ENCODE measurements around the gene GMPR2.
A peak's percentile ranks its signal among the peaks of the same experiment; 100 is the strongest.
"Not testable (repeated sequence)": the region's sequence is repeated elsewhere in the genome, so short reads cannot be mapped to it uniquely, and the experiment has no call there.

Gene GMPR2

DNA sequence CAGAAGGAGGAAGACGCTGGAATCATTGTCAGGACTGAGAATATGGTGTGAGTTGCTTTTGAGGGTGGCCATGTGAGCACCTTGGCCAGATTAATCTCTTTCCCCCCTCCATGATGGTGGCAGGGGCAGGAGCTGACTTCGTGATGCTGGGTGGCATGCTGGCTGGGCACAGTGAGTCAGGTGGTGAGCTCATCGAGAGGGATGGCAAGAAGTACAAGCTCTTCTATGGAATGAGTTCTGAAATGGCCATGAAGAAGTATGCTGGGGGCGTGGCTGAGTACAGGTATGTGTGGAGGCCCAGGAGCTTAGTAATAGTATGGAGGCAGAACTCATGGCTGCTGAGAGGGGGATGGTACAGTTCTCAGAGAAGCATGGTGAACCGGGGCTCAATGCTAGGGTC, 5.4 kb downstream of the GMPR2 start:
- no peak overlapping the region for H3K27ac Mint-ChIP-seq
- H3K27me3 Mint-ChIP-seq (ENCODE audit: low read depth, poor library complexity): peaks cover 4% of the 10 kb centered on the region
- H3K4me3 Mint-ChIP-seq: no peak overlapping the region
- TF ChIP-seq, protein P1, sequence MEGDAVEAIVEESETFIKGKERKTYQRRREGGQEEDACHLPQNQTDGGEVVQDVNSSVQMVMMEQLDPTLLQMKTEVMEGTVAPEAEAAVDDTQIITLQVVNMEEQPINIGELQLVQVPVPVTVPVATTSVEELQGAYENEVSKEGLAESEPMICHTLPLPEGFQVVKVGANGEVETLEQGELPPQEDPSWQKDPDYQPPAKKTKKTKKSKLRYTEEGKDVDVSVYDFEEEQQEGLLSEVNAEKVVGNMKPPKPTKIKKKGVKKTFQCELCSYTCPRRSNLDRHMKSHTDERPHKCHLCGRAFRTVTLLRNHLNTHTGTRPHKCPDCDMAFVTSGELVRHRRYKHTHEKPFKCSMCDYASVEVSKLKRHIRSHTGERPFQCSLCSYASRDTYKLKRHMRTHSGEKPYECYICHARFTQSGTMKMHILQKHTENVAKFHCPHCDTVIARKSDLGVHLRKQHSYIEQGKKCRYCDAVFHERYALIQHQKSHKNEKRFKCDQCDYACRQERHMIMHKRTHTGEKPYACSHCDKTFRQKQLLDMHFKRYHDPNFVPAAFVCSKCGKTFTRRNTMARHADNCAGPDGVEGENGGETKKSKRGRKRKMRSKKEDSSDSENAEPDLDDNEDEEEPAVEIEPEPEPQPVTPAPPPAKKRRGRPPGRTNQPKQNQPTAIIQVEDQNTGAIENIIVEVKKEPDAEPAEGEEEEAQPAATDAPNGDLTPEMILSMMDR (IDR thresholded peaks at IDR 0.05): no peak
- H3K36me3 Mint-ChIP-seq (ENCODE audit: low read depth): peaks cover 38% of the 10 kb centered on the region
- peaks cover 46% of the 10 kb centered on the region for H3K4me1 Mint-ChIP-seq
- H3K9me3 Mint-ChIP-seq: no peaks in the 10 kb centered on the region
- no peak for DNase-seq

DNA sequence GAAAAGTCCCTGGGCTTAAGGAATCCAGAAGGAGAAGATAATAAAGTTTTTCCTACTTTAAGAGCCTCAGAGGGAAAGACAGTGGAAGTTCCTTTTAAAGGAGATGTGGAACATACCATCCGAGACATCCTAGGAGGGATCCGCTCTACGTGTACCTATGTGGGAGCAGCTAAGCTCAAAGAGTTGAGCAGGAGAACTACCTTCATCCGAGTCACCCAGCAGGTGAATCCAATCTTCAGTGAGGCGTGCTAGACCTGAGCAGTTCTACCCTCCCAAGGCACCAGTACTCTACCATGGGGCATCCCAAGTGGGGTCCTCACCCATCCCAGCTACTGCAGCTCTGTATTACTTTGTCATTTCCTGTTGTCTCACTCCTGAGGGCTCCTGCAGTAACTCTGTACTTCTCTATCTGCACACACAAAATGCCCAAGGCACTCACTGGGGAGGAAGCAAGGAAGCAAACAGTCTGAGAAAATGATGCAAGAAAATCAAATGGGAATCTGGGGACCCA, 5.9 kb downstream of the GMPR2 start:
- H3K9me3 Mint-ChIP-seq: no peaks in the 10 kb centered on the region
- H3K36me3 Mint-ChIP-seq (ENCODE audit: low read depth): peaks cover 38% of the 10 kb centered on the region
- H3K4me3 Mint-ChIP-seq: no peak overlapping the region
- H3K27ac Mint-ChIP-seq: peak overlapping the region; percentile 40
- no peak for DNase-seq
- H3K4me1 Mint-ChIP-seq: peaks cover 45% of the 10 kb centered on the region
- H3K27me3 Mint-ChIP-seq (ENCODE audit: low read depth, poor library complexity): peaks cover 4% of the 10 kb centered on the region
- TF ChIP-seq, protein P1 (IDR thresholded peaks at IDR 0.05): no peak

DNA sequence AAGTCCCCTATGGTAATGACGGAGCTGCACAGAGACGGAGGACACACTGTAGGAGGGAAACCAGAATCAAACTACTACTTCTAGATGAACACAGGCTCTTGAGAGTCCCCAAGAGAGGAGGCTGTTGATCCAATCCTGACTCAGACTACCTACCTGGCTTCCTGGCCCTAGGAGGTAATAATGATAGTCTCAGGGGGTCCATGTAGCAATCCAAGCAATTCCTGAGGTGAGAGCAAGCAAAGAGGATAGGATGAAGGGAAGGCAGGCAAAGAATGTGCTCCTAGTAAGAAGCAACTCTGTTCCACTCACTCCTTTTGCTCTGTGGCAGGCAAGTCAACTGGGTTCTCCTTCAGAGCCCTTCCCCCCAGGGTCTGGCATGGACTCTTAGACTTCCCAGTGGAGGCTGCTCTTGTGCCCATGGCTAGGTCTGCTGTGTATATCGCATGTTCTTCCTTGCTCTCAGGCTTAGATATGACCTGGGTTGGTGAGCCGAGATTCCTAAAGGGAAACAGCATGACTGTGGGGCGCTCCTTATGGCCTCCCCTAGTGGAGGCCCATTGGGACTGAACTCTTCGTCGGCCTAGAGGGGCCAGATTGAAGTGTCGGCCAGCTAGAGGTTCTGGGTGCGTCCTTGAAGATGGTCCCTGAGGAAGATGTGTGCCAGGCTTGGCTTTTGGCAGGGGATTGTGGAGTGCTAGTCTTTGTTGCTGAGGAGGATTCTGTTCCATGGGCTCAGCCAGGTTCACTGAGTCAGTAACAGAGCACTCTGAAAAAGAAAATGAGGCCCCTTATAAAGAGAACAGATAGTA, 7.6 kb downstream of the GMPR2 start:
- Mint-ChIP-seq H3K27me3 (ENCODE audit: low read depth, poor library complexity) (peaks cover 4% of the 10 kb centered on the region), H3K4me1 (peaks cover 41% of the 10 kb centered on the region), H3K36me3 (ENCODE audit: low read depth) (peaks cover 38% of the 10 kb centered on the region), H3K9me3 (no peaks in the 10 kb centered on the region), H3K4me3 (peak overlapping the region; percentile 97), H3K27ac (no peak overlapping the region)
- TF ChIP-seq, protein P1 (IDR thresholded peaks at IDR 0.05): no peak
- no peak for DNase-seq

DNA sequence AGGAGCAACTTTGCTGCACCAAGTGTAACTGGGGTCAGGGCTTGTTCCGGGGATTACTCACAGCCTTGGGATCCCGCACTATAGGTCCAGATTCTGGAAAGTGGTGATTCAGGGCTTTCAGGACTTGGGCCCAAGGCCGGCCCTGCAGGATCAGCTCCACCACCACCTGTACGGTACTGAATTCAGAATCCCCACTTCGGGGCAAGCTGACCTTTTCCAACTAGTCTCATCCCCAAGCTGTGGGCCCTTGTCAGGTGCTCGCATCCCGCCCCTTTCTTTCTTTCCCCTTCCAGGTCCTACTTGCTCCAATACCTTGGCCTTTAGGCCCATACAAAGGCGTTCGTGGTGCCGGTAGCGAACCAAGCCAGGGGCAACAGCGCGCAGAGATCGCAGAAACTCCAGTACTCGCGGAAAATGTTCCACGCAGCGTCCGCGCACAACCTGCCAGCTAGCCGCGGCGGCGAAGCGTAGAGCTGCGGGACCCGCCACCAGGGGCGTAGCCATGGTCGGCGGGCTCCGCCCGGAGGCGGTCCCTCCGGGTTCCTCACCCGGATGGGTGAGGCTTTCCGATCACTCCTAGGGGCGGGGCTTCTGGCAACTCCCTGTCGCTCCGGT, 9.2 kb downstream of the GMPR2 start:
- TF ChIP-seq, protein P1 (IDR thresholded peaks at IDR 0.05): peak; percentile 52
- peaks cover 41% of the 10 kb centered on the region for H3K4me1 Mint-ChIP-seq
- peak overlapping the region; percentile 100 for H3K27ac Mint-ChIP-seq
- peaks cover 27% of the 10 kb centered on the region for H3K36me3 Mint-ChIP-seq (ENCODE audit: low read depth)
- peak overlapping the region; percentile 97 for H3K4me3 Mint-ChIP-seq
- peaks cover 13% of the 10 kb centered on the region for H3K27me3 Mint-ChIP-seq (ENCODE audit: low read depth, poor library complexity)
- no peaks in the 10 kb centered on the region for H3K9me3 Mint-ChIP-seq
- peak; percentile 95 for DNase-seq

DNA sequence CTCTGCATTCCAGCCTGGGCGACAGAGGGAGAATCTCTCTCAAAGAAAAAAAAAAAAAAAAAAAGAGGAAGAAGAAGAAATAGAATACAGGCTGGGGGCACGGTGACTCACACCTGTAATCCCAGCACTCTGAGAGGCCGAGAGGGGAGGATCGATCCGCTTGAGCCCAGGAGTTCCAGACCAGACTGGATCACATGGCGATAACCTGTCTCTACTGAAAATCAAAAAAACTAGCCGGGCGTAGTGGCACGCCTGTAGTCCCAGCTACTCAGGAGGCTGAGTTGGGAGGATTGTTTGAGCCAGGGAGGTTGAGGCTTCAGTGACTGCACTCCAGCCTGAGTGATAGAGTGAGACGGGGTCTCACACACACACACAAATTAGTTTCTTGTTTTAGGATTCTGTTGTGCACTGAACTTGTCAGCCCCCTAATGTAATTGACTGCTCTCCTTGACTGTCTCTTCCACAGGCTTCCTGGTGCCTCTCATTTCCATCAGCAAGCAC, 10.7 kb downstream of the GMPR2 start:
- TF ChIP-seq, protein P1 (IDR thresholded peaks at IDR 0.05): no peak
- DNase-seq: no peak
- peak overlapping the region; percentile 97 for H3K4me3 Mint-ChIP-seq
- H3K36me3 Mint-ChIP-seq (ENCODE audit: low read depth): peaks cover 13% of the 10 kb centered on the region
- peaks cover 17% of the 10 kb centered on the region for H3K27me3 Mint-ChIP-seq (ENCODE audit: low read depth, poor library complexity)
- H3K9me3 Mint-ChIP-seq: no peaks in the 10 kb centered on the region
- peaks cover 41% of the 10 kb centered on the region for H3K4me1 Mint-ChIP-seq
- H3K27ac Mint-ChIP-seq: peak overlapping the region; percentile 100

DNA sequence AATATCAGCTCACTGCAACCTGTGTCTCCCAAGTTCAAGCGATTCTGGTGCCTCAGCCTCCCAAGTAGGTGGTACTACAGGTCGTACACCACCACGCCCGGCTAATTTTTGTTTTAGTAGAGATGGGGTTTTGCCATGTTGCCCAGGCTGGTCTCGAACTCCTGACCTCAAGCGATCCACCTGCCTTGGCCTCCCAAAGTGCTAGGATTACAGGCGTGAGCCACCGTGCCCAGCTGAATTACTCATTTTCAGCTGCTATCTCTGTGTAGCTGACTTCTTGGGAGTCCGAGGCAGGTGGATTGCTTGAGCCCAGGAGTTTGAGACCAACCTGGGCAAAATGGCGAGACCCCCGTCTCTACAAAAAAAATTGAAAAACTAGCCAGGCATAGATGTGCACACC, 12.6 kb downstream of the GMPR2 start:
- DNase-seq; H3K9me3 Mint-ChIP-seq; H3K4me3 Mint-ChIP-seq; H3K27ac Mint-ChIP-seq; H3K36me3 Mint-ChIP-seq (ENCODE audit: low read depth): not testable (repeated sequence)
- Mint-ChIP-seq H3K27me3 (ENCODE audit: low read depth, poor library complexity) (peaks cover 23% of the 10 kb centered on the region), H3K4me1 (peaks cover 33% of the 10 kb centered on the region)

Measured in nephron progenitor cell (in vitro differentiated cells).